SU-DHL-6 (cell line): Measurements from ENCODE around the gene AGFG1.

Source experiments
- H2AFZ ChIP-seq: fragments of 200-600 bp; sonication (generic); 2 replicates; pipeline ENCODE4 v1.6.1; 2014; ENCODE audit warnings: low read depth, mild to moderate bottlenecking, moderate library complexity, mixed read lengths, antibody characterized with exemption, low read length; ENCODE audit not compliant: severe bottlenecking
- H3F3A ChIP-seq: fragments of 200-600 bp; shearing (Covaris generic); 2 replicates; pipeline ENCODE4 v1.6.0; 2016; ENCODE audit warnings: antibody characterized with exemption, mild to moderate bottlenecking; ENCODE audit not compliant: insufficient read depth
- H3K27ac ChIP-seq: fragments of 200-600 bp; sonication (generic); 2 replicates; pipeline ENCODE4 v1.5.1; 2016; ENCODE audit warnings: low read depth, mild to moderate bottlenecking, low read length, moderate library complexity, mixed read lengths
- H3K27me3 ChIP-seq: fragments of 200-600 bp; sonication (generic), shearing (Covaris generic); 2 replicates; pipeline ENCODE4 v1.6.0; 2014; ENCODE audit warnings: mild to moderate bottlenecking, low read length
- H3K36me3 ChIP-seq: fragments of 200-600 bp; sonication (generic); 2 replicates; pipeline ENCODE4 v1.6.1; 2014; ENCODE audit warnings: mild to moderate bottlenecking, low read length, mixed read lengths
- H3K4me2 ChIP-seq: fragments of 300-600, 200-600 bp; shearing (Covaris generic), sonication (generic); 2 replicates; pipeline ENCODE4 v1.6.0; 2014; ENCODE audit warnings: low read length, low read depth, mild to moderate bottlenecking; ENCODE audit not compliant: poor library complexity, severe bottlenecking
- H3K4me3 ChIP-seq: fragments of 200-600 bp; sonication (generic); 2 replicates; pipeline ENCODE4 v1.5.1; 2014; ENCODE audit warnings: antibody characterized with exemption, low read length, mild to moderate bottlenecking, mixed read lengths; ENCODE audit not compliant: insufficient read depth, poor library complexity, severe bottlenecking
- H3K79me2 ChIP-seq: fragments of 200-600 bp; sonication (generic); 2 replicates; pipeline ENCODE4 v1.6.1; 2014; ENCODE audit warnings: mild to moderate bottlenecking, low read length, moderate library complexity; ENCODE audit not compliant: insufficient read depth
- H3K9ac ChIP-seq: fragments of 200-600 bp; sonication (generic); 2 replicates; pipeline ENCODE4 v1.7.0; 2014; ENCODE audit warnings: mild to moderate bottlenecking, low read length
- H3K9me2 ChIP-seq: fragments of 200-600 bp; sonication (generic); replicated peaks from 2 replicates; pipeline ENCODE4 v1.6.1; 2014; ENCODE audit warnings: low read length; ENCODE audit not compliant: insufficient read depth
- H3K9me3 ChIP-seq: fragments of 200-600 bp; sonication (generic); 2 replicates; pipeline ENCODE4 v1.6.1; 2014; ENCODE audit warnings: low read length, mixed read lengths; ENCODE audit not compliant: insufficient read depth
- H4K20me1 ChIP-seq: fragments of 200-600 bp; sonication (generic); 2 replicates; pipeline ENCODE4 v1.6.1; 2014; ENCODE audit warnings: low read depth, mild to moderate bottlenecking, antibody characterized with exemption, low read length, moderate library complexity, mixed read lengths
- CTCF ChIP-seq: fragments of 200-600 bp; sonication (generic); IDR thresholded peaks from one replicate; pipeline ENCODE4 v1.5.1; 2017; ENCODE audit warnings: antibody characterized with exemption, mild to moderate bottlenecking, low read length, moderate library complexity; ENCODE audit not compliant: insufficient read depth, poor library complexity, severe bottlenecking
- EZH2phosphoT487 ChIP-seq: fragments of 200-600 bp; sonication (generic), shearing (Covaris generic); conservative IDR thresholded peaks from 2 replicates; pipeline ENCODE4 v1.6.1; 2018; ENCODE audit warnings: mild to moderate bottlenecking, antibody characterized with exemption, low read length, moderate library complexity, mixed read lengths

Gene AGFG1

GRCh38 chr2:227579791-227580190, 107.8 kb downstream of the AGFG1 start:
- Histone ChIP-seq H3K4me2 (no peak overlapping the region), H2AFZ (no peak overlapping the region), H3K36me3 (no peaks in the 10 kb centered on the region), H4K20me1 (no peaks in the 10 kb centered on the region), H3K9me3 (no peaks in the 10 kb centered on the region), H3K9ac (no peak overlapping the region), H3K79me2 (no peaks in the 10 kb centered on the region), H3K27ac (no peak overlapping the region), H3K27me3 (no peaks in the 10 kb centered on the region), H3K4me3 (no peak overlapping the region), H3F3A (no peaks in the 10 kb centered on the region), H3K9me2 (no peaks in the 10 kb centered on the region)
- no peak for TF ChIP-seq EZH2phosphoT487
- TF ChIP-seq CTCF = no peak

- TF ChIP-seq CTCF = no peak
- no peaks in the 10 kb centered on the region for H4K20me1 ChIP-seq
- no peaks in the 10 kb centered on the region for H3K36me3 ChIP-seq
Measured at GRCh38 chr2:227582369-227582768, 110.4 kb downstream of the AGFG1 start.

GRCh38 chr2:227592694-227593387, 120.9 kb downstream of the AGFG1 start:
- Histone ChIP-seq H3K27me3 (peaks cover 3% of the 10 kb centered on the region; the same call in 1 of the 2 replicates), H3K9me2 (no peaks in the 10 kb centered on the region), H4K20me1 (no peaks in the 10 kb centered on the region), H3K4me2 (no peak overlapping the region), H3K9ac (no peak overlapping the region), H3F3A (no peaks in the 10 kb centered on the region), H2AFZ (no peak overlapping the region), H3K36me3 (no peaks in the 10 kb centered on the region), H3K79me2 (no peaks in the 10 kb centered on the region), H3K27ac (no peak overlapping the region), H3K9me3 (no peaks in the 10 kb centered on the region), H3K4me3 (no peak overlapping the region)
- TF ChIP-seq EZH2phosphoT487 (no peak), CTCF (no peak)

More at GRCh38 chr2:227582369-227582768, 110.4 kb downstream of the AGFG1 start:
- Histone ChIP-seq H3K4me2 (no peak overlapping the region), H3K27me3 (no peaks in the 10 kb centered on the region), H2AFZ (no peak overlapping the region), H3K79me2 (no peaks in the 10 kb centered on the region), H3F3A (no peaks in the 10 kb centered on the region), H3K27ac (no peak overlapping the region), H3K4me3 (no peak overlapping the region), H3K9me3 (no peaks in the 10 kb centered on the region), H3K9ac (no peak overlapping the region), H3K9me2 (no peaks in the 10 kb centered on the region)
